Lung microvascular endothelial cell (primary cell): ENCODE results near the gene NFYB. TPM values are rescaled to one million over a fixed set of nuclear protein-coding genes. Genes with fewer than 3 reads are reported as not detected.
"Not testable (repeated sequence)": the region's sequence is repeated elsewhere in the genome, so short reads cannot be mapped to it uniquely, and the experiment has no call there.

ENCODE experiments used
- DNase-seq, 2 donors: peaks; one replicate each; pipeline versions ENCODE4 v3.0.0 to v3.0.0-alpha.2; 2010; ENCODE audit warnings: low read depth in 2 of 2
- total RNA-seq: library from RNA; depleted of rRNA; stranded (reverse); fragments of >200 nt; gene quantifications from 2 replicates; pipeline ENCODE4 v1.2.1, GENCODE V29; 2014

Gene NFYB
- total RNA-seq, 1 donor from 2014 or later: 11.7 TPM

DNA sequence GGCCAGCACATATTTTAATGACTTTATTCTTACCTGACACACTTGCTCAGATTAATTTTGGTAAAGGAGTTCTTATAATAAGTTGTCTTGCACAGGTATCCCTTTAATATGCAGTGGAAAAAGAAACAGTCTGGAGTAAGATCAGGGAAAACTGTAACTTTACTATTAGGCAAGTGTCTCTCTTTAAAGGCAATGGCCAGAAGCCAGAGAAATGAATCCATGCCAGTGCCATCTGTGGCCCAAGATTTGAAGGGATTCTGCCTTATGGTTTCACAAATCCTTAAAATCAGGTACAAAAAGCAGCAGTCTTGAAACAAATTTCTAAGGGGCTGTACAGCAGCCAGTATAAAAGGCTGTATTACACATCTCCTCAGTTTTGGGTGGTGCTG lies 22.4 kb downstream of the NFYB start:
- DNase-seq: no peak

DNA sequence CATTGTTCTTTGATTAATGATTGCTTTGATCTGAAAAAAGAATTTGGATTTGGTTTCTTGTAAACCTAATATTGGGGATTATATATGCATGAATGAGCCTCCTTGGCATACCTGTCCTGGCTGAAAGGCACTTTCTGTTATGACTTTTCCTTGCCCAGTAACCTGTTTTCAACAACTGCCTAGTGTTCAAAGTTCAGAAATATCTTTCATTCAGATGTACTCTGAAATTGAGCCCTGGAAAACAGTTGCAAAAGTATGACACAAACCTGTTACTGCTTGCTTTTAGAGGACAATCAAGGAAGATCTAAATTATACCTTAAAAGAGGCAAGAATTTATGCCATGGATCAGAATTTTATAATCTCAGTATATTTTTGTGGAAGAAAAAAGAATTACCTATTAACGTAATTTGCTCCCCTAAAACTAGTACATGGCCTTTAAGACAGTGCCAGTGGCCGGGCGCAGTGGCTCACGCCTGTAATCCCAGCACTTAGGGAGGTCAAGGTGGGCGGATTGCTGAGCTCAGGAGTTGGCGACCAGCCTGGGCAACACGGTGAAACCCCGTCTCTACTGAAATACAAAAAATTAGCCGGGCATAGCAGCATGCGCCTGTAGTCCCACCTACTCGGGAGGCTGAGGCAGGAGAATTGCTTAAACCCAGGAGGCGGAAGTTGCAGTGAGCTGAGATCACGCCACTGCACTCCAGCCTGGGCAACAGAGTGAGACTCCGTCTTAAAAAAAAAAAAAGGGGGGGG lies 23.0 kb downstream of the NFYB start:
- not testable (repeated sequence) for DNase-seq

DNA sequence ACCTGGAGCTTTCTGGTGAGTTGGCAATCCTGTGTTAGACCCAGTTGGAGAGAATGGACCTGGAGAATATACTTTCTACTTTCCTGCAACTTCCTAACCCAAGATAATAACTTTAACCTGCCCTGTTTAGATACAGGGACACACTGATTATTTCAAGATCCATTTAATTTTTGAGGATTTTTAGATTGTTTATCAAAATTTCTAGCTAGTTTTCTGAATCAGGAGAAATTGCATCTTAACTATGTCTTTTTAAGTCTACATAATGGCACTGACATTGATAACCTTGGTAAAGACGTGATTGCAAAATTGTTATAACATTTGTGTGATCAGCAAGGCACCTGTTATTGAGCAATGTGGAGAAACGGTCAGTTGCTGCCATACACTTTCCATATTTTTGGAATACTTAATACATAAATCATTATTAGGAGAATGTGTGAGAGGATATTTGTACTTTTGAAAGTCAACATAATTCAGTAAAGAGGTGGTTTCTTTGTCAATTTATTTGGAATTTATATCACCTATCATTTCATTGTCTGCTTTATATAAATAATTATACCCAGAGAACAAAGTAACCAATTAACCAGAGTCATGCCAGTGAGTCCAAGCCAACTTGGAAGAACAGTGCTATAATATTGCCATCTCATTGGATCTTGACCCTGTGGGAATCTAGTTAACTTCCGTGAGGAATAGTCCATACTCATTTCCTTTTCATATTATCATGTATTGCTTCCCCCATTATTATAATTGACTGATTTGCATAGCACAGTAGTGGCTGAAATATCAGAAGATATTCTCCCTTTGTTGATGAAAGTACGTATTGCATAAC lies 28.4 kb downstream of the NFYB start:
- DNase-seq: no peak

DNA sequence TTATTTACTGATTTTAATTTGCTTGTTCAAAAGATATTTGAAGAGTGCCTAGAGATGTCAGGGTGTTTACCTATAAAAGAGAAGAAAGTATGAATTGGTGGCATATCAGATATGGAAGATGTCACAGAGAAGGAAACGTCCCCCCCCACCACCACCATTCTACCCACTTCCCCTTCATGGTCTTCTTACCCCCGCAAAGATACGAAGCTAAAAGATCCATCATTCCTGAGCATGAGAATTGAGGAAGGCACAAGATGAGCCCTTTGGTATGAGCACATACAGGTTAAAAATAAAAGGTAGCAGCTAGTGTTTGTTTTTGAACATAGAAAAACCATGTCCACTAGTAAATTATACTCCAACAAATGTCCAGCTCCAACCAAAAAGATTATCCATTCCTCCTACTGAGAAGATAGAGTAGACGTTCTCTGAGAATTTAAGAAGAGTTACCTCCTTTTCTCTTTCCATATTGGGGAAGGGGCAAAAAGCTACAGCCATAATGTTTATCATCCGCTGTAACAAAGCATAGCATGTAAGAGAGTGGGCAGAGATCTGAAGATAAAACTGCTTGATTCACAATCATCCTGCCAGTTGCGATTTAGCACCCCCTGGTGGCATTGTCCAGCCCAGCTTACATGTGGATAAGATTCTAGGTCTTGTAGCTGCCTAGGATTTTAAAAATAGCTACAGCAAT lies 29.1 kb downstream of the NFYB start:
- peak; percentile 91 to 92 for DNase-seq

DNA sequence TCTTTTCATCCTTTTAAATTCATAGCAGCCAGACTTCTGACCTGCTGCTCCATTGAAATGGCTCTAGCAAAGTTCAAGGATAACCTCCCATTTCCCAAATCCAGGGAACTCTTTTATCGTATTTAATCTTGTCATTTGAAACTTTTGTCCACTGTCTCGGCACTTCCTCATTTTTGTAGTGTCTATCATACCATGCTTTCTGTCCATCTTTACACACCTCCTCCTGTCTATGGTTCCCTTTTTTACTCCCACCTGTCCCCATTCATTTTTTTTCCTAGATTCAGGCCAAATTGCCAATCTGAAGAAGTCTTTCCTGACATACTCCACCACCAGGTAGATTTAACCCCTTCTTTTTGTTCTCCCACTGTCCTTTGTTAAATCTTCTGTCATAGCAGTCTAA lies 31.0 kb downstream of the NFYB start:
- no peak for DNase-seq

DNA sequence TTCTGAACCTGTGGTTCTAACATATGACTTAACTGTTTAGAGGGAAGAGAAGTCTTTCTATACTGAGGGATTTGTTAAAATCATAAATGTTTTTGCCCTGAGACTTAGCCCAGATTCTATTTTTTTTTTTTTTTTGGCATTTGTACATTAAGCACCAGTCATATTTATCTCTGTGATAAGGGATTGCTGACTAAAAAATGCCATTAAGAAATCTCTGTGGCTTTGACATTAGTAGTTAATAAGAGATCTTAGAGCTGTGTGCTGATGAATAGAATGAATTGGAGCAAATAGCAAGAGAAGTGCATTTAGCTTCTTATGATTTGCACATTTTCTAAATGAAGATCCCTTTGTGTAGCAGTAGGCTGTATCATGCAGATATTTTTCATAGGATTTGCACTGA lies 32.5 kb downstream of the NFYB start:
- DNase-seq: no peak

DNA sequence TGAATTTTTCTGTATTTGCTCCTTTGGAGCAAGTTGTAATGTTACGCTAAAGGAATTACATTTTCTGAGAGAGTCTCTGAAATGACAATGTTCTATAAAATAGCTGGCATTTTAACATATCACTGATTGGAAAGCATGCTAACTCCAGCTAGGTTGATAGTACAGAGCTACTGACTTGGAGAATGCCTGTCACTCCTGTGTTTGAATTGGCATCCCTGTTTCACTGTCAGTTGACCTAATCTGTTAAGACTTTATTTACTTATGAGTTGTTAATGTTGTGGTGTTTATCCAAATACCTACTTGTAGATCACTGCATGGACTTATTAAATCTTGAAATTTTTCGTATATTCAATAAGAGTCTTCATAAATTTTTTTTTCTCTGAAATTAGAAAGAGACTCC lies 40.1 kb downstream of the NFYB start:
- no peak for DNase-seq

DNA sequence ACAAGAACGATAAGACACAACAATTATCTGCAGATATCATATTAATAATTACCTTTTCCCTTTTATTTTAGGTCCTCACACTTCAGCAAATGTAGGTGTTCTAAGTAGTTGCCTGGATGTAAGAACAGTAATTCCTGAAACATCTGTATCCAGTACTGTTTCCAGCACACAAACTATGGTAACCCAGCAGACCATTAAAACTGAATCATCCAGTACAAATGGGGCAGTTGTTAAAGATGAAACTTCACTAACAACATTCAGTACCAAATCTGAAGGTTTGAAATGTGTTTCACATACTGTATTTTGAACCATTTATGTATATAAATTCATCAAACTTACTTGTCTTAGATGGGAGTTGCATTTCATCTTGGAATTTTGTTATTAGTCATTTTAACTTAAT lies 42.7 kb downstream of the NFYB start:
- DNase-seq: no peak

DNA sequence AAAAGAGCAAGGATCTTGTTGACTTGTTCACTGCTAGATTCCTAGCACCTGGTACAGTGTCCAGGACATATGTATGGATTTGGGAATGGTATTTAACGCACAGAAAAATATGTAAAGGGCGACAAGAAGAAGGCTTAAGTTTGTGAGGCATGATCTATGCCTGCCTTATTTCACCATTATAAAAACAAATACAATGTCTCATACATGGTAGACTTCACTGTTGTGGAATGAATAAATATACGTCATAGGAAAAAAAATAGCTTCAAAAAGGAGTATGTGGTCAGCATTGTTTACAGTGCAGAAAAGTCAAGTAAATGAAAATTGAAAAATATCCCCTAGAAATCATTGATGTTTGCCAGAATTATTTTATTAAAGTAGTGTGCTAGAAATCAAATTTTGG lies 43.7 kb downstream of the NFYB start:
- no peak for DNase-seq

DNA sequence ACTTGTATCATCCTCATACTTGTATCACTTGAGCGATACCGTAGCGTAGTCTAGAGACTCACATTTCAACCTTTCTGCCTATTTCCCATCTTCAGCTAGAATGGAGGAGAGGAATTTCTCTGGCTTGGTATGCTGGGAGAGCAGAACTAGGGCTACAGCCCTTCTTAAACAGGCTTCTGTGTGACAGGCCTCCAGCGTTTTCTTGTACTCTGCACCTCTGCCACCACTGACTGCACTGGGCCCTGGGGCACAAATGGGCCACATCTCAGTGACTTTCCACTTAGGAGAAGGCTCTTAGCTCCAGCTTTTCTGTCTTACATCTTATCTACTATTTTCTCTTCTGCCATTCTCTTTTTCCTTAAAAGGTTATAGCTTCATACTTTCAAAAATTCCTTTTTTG lies 46.9 kb downstream of the NFYB start:
- no peak for DNase-seq

DNA sequence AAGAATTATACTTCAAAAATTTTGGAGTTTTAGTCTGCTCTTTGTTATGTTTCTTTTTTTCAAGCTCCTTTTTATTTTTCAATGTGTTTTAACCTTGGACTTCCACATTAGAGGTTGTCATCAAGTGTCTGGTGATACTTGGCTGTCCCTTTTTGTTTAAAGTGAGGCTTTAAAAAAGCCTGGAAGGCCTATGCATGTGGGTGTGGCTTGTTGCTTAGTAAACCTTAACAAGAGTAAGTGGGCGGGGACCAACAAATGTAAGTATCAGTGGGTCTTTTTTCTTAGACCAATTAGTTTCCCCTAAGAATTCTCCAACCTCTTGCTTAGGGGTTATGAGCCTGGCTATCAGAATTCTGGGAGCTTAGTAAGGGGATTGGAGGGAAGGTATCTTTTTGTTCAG lies 47.3 kb downstream of the NFYB start:
- no peak for DNase-seq

DNA sequence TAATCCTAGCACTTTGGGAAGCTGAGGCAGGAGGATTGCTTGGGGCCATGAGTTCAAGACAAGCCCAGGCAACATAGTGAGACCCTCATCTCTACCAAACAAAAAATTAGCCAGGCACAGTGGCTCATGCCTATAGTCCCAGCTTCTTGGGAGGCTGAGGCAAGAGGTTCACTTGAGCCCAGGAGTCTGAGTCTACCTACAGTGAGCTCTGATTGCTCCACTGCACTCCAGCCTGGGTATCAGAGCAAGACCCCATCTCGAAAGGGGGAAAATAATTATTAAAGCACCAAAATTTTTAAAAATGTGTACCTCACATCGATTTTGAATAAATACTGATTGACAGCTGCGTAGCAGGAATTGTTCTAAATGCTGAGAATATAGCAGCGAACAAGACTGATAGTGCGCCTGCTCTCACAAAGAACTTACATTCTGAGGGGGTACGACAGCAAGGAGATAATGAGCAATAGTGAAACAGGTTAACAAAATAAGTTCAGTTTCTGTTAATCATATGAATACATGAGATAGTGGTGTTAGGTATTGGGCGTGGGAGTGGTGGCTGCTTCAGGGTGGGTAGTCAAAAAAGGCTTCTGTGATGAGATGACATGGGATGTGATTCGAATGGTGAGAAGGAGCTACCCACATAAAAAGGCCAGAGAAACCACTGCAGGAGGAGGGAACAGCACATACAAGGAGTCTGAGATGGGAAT lies 54.1 kb downstream of the NFYB start:
- no peak for DNase-seq

DNA sequence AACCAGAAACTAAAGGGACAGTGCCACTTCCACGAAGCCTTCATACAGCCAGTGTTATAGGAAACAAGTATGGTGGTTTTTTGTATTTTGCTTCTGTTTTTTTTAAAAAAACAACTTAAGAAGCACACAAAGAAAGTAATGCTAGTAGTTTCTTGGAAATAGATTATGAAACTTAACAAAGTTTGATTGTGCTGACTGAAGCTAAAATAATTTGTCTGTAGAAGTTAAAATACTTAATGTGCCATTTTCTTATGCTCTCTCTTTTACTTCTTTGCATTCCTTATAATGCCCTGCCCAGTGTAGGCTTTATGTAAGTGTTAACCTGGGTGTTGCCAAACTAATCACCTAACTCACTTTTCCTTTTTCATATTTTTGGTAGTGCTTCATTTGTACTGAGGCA lies 57.2 kb downstream of the NFYB start:
- DNase-seq: no peak

DNA sequence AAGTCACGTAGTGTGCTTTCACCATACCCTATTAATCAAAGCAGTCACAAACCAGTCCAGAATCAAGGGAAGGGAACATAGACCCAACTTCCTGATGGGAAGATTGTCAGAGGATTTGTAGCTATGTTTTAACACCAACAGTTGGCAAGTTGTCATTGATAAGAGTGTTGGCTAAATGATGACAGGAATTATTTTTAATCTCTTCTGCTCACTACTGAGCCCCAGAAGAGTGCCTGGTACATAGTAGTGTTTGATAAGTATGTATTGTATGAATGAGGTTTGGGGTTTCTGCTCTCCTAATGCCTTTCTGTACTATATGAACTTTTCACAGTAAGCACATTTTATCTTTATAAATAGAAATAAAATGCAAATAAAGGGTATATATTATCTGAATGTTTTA lies 59.0 kb downstream of the NFYB start:
- no peak for DNase-seq

DNA sequence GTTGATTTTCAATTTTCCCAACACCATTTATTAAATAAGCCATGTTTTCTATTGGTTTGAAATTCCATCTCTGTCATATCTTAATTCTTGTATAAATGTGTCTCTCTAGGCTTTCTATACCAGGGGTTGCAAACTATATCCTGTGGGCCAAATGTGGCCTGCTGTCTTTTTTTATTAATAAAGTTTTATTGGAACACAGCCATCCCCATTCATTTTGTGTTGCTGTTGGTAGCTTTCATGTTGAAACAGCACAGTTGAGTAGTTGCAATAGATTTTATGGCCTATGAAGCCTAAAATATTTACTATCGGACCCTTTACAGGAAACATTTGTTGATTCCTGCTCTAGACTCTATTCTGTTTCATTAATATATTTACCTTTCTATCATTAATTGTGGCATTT lies 64.3 kb downstream of the NFYB start:
- no peak for DNase-seq

DNA sequence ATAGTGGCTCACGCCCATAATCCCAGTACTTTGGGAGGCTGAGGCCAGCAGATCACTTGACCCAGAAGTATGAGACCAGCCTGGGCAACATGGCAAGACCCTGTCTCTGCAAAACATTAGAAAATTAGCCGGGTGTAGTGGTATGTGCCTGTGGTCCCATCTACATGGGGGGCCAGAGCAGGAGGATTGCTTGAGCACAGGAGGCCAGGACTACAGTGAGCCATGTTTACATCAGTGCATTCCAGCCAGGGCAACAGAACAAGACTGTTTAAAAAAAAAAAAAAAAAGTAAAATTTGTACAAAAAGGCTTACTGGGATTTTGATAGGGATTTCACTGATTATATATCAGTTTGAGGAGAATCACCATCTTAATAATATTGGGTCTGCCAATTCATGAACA lies 65.9 kb downstream of the NFYB start:
- no peak for DNase-seq

Other genes starting within 250 kb of the NFYB start
- gene HSP90B1, start 207.8 kb downstream of the NFYB start, total RNA-seq: 525 and 1,246 TPM in 2 replicates
- 19.6 and 30.6 TPM in 2 replicates for gene TDG, start 172.3 kb downstream of the NFYB start, total RNA-seq
- gene GLT8D2, start 88.0 kb downstream of the NFYB start, total RNA-seq: 3.5 and 6.0 TPM in 2 replicates
- 12.2 and 25.0 TPM in 2 replicates for gene HCFC2, start 73.7 kb downstream of the NFYB start, total RNA-seq
- gene TXNRD1, start 77.6 kb upstream of the NFYB start, total RNA-seq: 293 and 303 TPM in 2 replicates
- 1.5 and 2.4 TPM in 2 replicates for gene EID3, start 165.5 kb upstream of the NFYB start, total RNA-seq